Activated CD4-positive, alpha-beta memory T cell treated with anti-CD3 and anti-CD28 coated beads for 36 hours (primary cell): Measurements from ENCODE around the gene TOMM34. TPM values are rescaled to one million over a fixed set of nuclear protein-coding genes. Genes with fewer than 3 reads are reported as not detected.

ENCODE experiments used
- CTCF ChIA-PET: fragments of 350-600 bp; sonication (Branson Sonifier 250); formaldehyde crosslinking; loops from one replicate; lab custom pipeline; 2021; ENCODE audit warnings: antibody characterized with exemption, inconsistent platforms; lab: Charles Lee
- POLR2A ChIA-PET: fragments of 350-600 bp; sonication (Branson Sonifier 250); formaldehyde crosslinking; loops from one replicate; lab custom pipeline; 2021; ENCODE audit warnings: antibody characterized with exemption; lab: Charles Lee
- DNase-seq: peaks from one replicate; pipeline ENCODE4 v3.0.0-alpha.2; 2020
- H3K27ac Mint-ChIP-seq: one replicate; pipeline ENCODE4 v1.8.0; 2021; ENCODE audit warnings: mixed read lengths
- H3K27me3 Mint-ChIP-seq: one replicate; pipeline ENCODE4 v1.8.0; 2021; ENCODE audit warnings: mixed read lengths
- H3K36me3 Mint-ChIP-seq: one replicate; pipeline ENCODE4 v1.8.0; 2021; ENCODE audit warnings: mixed read lengths
- H3K4me1 Mint-ChIP-seq: one replicate; pipeline ENCODE4 v1.8.0; 2021; ENCODE audit warnings: low read depth, mixed read lengths
- H3K4me3 Mint-ChIP-seq: one replicate; pipeline ENCODE4 v1.8.0; 2021; ENCODE audit warnings: mild to moderate bottlenecking, mixed read lengths
- H3K9me3 Mint-ChIP-seq: one replicate; pipeline ENCODE4 v1.8.0; 2021; ENCODE audit warnings: mixed read lengths
- intact Hi-C: fragments of 100-400 bp; cut with micrococcal nuclease; formaldehyde crosslinking; loops from one replicate; pipeline ENCODE4 v1.15.1; 2023
- total RNA-seq, 2 experiments: library from RNA; stranded (reverse); gene quantifications; one replicate each; pipeline ENCODE4 v1.2.3, GENCODE V29; 2021

TOMM34 gene
- total RNA-seq, 2 experiments from 2014 or later = 56.3 to 58.4 TPM

DNA sequence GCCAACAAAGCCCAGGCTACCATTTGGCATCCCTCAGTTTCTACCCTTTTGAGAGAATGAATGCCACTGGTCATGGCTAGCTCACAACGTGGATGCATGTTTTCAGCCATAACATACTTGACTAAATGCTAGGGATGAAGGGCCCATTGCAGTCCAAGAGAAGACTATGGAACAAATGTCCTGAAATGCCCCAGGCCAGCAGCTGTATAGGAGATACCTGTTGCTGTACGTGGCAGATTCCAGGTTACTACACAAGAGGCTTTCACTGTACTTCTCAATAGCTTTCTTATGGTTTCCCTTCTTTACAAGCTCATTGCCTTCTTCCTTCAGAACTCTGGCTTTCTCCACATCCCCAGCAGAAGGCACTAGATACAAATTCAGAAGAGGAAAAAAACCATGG, 11.7 kb downstream of the TOMM34 start:
- Mint-ChIP-seq H3K36me3 (peaks cover 70% of the 10 kb centered on the region), H3K27me3 (no peaks in the 10 kb centered on the region), H3K27ac (peak overlapping the region; percentile 9), H3K4me1 (peaks cover 7% of the 10 kb centered on the region), H3K9me3 (no peaks in the 10 kb centered on the region), H3K4me3 (no peak overlapping the region)
- DNase-seq = no peak
- CTCF ChIA-PET = no interaction called here
- intact Hi-C loops = no loop called here
- POLR2A ChIA-PET = no interaction called here

DNA sequence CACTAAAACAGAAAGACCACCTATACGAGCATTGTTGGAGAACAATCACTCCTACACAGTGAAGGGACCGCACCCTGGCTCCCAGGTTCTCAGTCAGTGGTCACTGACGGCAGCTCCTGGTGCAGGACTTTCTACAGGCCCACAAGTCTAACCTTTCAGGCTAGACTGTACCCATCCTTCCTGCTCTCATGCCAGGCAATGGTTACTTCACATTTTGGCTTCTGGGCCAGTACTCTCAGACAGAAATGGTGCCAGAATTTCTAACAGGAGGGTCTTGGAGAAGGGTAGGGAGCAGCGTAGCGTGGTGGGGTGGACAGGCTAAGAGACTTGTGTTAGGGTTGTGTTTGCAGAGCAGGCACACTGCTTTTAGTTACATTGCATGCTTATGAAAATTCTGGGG, 12.1 kb downstream of the TOMM34 start:
- no peaks in the 10 kb centered on the region for H3K9me3 Mint-ChIP-seq
- POLR2A ChIA-PET = no interaction called here
- H3K36me3 Mint-ChIP-seq = peaks cover 66% of the 10 kb centered on the region
- H3K4me3 Mint-ChIP-seq = no peak overlapping the region
- CTCF ChIA-PET = no interaction called here
- H3K27me3 Mint-ChIP-seq = no peaks in the 10 kb centered on the region
- peak overlapping the region; percentile 9 for H3K27ac Mint-ChIP-seq
- peaks cover 7% of the 10 kb centered on the region for H3K4me1 Mint-ChIP-seq
- no peak for DNase-seq
- intact Hi-C loops = no loop called here

DNA sequence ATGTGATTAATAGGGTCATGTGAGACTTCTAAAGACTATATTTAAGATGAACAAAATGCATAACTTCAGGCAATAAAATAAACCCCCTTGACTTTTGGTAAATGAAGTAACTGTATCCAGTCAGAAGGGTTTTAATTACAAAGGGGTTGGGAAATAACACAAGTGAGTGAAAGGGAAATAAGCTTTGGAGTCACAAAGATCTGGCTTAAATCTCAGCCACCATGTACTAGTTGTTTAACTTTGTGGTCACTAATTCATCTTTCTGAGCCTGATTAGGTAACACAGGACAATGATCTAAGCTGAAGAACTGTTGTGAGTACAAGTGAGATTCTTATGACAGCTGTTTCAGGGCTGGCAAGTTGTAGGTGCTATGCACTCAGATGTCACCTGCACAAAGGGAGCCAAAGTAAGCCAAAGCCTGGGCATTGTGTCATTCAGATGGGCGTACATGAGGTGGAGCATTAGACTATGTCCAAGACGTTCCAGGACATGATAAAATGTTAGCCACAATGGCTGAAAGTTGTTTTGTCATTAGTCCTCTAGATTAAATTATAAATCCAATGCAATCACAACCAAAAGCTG, 13.8 kb downstream of the TOMM34 start:
- Mint-ChIP-seq H3K27ac (peak overlapping the region; percentile 3), H3K4me3 (no peak overlapping the region), H3K4me1 (peaks cover 2% of the 10 kb centered on the region), H3K9me3 (no peaks in the 10 kb centered on the region), H3K27me3 (no peaks in the 10 kb centered on the region), H3K36me3 (peaks cover 62% of the 10 kb centered on the region)
- ChIA-PET CTCF (interaction anchor here (0.6 kb wide), 1 partner anchor 428 kb away, joined by 4 read pairs; no protein-coding TSS in a partner anchor), POLR2A (no interaction called here)
- intact Hi-C loops = no loop called here
- DNase-seq = no peak

- DNase-seq = no peak
- CTCF ChIA-PET = interaction anchor here (0.7 kb wide), 1 partner anchor 285 kb away, joined by 4 read pairs; no protein-coding TSS in a partner anchor
- H3K27me3 Mint-ChIP-seq = no peaks in the 10 kb centered on the region
- POLR2A ChIA-PET = no interaction called here
- no peak overlapping the region for H3K27ac Mint-ChIP-seq
- no peaks in the 10 kb centered on the region for H3K9me3 Mint-ChIP-seq
- peaks cover 55% of the 10 kb centered on the region for H3K36me3 Mint-ChIP-seq
- intact Hi-C loops = no loop called here
- H3K4me1 Mint-ChIP-seq = peaks cover 7% of the 10 kb centered on the region
- no peak overlapping the region for H3K4me3 Mint-ChIP-seq
Measured at GRCh38 chr20:44945261-44945660, 14.9 kb downstream of the TOMM34 start.

DNA sequence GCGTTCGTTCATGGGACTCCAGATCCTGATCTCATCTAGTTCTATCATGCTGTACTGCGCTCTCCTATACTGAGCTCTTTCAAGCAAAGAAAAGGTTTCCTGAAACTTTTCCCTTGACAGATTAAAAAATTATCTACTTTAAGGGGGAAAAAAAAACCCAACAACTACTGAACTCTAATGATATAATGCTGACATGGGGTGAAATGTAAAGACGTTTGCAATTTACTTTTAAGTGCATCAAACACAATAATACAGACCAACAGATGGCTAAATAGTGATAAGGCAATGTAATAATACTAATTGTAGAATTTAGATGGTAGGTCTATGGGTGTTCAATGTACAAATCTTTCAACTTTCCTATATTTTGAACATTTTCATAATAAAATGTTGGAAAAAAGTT, 16.4 kb downstream of the TOMM34 start:
- no peak overlapping the region for H3K27ac Mint-ChIP-seq
- H3K4me1 Mint-ChIP-seq = peaks cover 12% of the 10 kb centered on the region
- no peak overlapping the region for H3K4me3 Mint-ChIP-seq
- peaks cover 50% of the 10 kb centered on the region for H3K36me3 Mint-ChIP-seq
- ChIA-PET CTCF (no interaction called here), POLR2A (no interaction called here)
- intact Hi-C loops = no loop called here
- no peaks in the 10 kb centered on the region for H3K27me3 Mint-ChIP-seq
- H3K9me3 Mint-ChIP-seq = no peaks in the 10 kb centered on the region
- no peak for DNase-seq

GRCh38 chr20:44942264-44942973, 17.8 kb downstream of the TOMM34 start:
- DNase-seq = no peak
- ChIA-PET CTCF (interaction anchor here (0.6 to 1.0 kb wide), 4 partner anchors 16 to 100 kb away, joined by 3 to 6 read pairs (median 4); no protein-coding TSS in a partner anchor), POLR2A (interaction anchor here (0.6 to 1.3 kb wide), 3 partner anchors 19 to 450 kb away, joined by 3 read pairs; no protein-coding TSS in a partner anchor)
- H3K4me3 Mint-ChIP-seq = no peak overlapping the region
- H3K4me1 Mint-ChIP-seq = peaks cover 12% of the 10 kb centered on the region
- H3K36me3 Mint-ChIP-seq = peaks cover 47% of the 10 kb centered on the region
- intact Hi-C loops = no loop called here
- H3K27me3 Mint-ChIP-seq = no peaks in the 10 kb centered on the region
- no peak overlapping the region for H3K27ac Mint-ChIP-seq
- no peaks in the 10 kb centered on the region for H3K9me3 Mint-ChIP-seq

- no peaks in the 10 kb centered on the region for H3K27me3 Mint-ChIP-seq
- CTCF ChIA-PET = interaction anchor here (1.5 kb wide), 1 partner anchor 71 kb away, joined by 3 read pairs; no protein-coding TSS in a partner anchor
- peak overlapping the region; percentile 8 for H3K27ac Mint-ChIP-seq
- POLR2A ChIA-PET = interaction anchor here (1.3 kb wide), 1 partner anchor 20 kb away, joined by 3 read pairs; no protein-coding TSS in a partner anchor
- DNase-seq = peak; percentile 20
- H3K4me1 Mint-ChIP-seq = peaks cover 10% of the 10 kb centered on the region
- H3K4me3 Mint-ChIP-seq = no peak overlapping the region
- peaks cover 46% of the 10 kb centered on the region for H3K36me3 Mint-ChIP-seq
- intact Hi-C loops = no loop called here
- no peaks in the 10 kb centered on the region for H3K9me3 Mint-ChIP-seq
Measured at GRCh38 chr20:44941120-44941691, 19.0 kb downstream of the TOMM34 start.

DNA sequence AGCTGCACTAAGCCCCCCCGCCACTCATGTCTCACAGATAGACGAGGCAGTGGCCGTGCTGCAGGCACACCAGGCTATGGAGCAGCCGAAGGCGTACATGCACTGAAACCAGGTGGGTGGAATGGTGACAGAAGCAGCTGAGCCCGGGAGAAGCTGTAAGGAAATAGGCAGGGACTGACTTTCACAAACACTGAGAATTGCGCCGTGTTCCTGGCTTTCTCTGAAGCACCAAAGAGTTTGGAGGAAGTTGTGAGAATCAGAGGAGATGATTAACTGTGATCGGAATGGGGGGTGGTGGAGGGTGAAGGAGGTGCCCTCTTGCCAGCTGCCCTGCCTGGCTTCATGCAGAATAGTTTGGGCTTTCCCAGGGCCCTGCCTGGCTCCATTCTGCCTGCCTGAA, 21.6 kb downstream of the TOMM34 start:
- H3K9me3 Mint-ChIP-seq = no peaks in the 10 kb centered on the region
- DNase-seq = no peak
- CTCF ChIA-PET = no interaction called here
- no peak overlapping the region for H3K4me3 Mint-ChIP-seq
- H3K4me1 Mint-ChIP-seq = peaks cover 10% of the 10 kb centered on the region
- POLR2A ChIA-PET = no interaction called here
- intact Hi-C loops = no loop called here
- H3K36me3 Mint-ChIP-seq = peaks cover 47% of the 10 kb centered on the region
- H3K27me3 Mint-ChIP-seq = no peaks in the 10 kb centered on the region
- H3K27ac Mint-ChIP-seq = no peak overlapping the region

DNA sequence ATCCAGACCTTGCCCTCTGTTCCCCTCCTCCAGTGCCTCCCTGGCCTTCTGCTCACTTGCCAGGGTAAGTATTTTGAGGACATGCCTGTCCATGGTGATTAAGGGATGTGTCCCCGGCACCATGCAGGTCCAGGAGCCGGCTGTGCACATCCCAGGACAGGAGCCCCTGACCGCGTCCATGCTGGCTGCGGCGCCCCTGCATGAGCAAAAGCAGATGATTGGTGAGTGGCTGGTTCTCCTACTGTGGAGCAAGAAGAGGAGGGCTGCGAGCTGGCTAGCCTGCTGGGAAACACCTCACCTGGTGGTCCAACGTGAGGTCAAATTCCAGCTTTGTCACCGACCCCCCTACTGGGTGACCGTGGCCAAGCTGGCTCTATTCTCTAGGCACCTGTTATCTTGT, 23.7 kb downstream of the TOMM34 start:
- Mint-ChIP-seq H3K4me3 (no peak overlapping the region), H3K9me3 (no peaks in the 10 kb centered on the region), H3K27ac (no peak overlapping the region), H3K27me3 (no peaks in the 10 kb centered on the region), H3K36me3 (peaks cover 35% of the 10 kb centered on the region), H3K4me1 (peaks cover 10% of the 10 kb centered on the region)
- ChIA-PET POLR2A (no interaction called here), CTCF (no interaction called here)
- intact Hi-C loops = no loop called here
- DNase-seq = no peak

GRCh38 chr20:44932916-44933315, 27.3 kb downstream of the TOMM34 start:
- intact Hi-C loops = no loop called here
- no peaks in the 10 kb centered on the region for H3K4me1 Mint-ChIP-seq
- H3K4me3 Mint-ChIP-seq = no peak overlapping the region
- POLR2A ChIA-PET = no interaction called here
- H3K27ac Mint-ChIP-seq = no peak overlapping the region
- H3K27me3 Mint-ChIP-seq = no peaks in the 10 kb centered on the region
- CTCF ChIA-PET = no interaction called here
- H3K36me3 Mint-ChIP-seq = peaks cover 36% of the 10 kb centered on the region
- H3K9me3 Mint-ChIP-seq = no peaks in the 10 kb centered on the region
- no peak for DNase-seq

- H3K4me1 Mint-ChIP-seq = no peaks in the 10 kb centered on the region
- no peak overlapping the region for H3K27ac Mint-ChIP-seq
- no peaks in the 10 kb centered on the region for H3K27me3 Mint-ChIP-seq
- no peaks in the 10 kb centered on the region for H3K9me3 Mint-ChIP-seq
- peaks cover 36% of the 10 kb centered on the region for H3K36me3 Mint-ChIP-seq
- POLR2A ChIA-PET = no interaction called here
- CTCF ChIA-PET = no interaction called here
- DNase-seq = no peak
- H3K4me3 Mint-ChIP-seq = no peak overlapping the region
- intact Hi-C loops = no loop called here
Measured at GRCh38 chr20:44931911-44932310, 28.3 kb downstream of the TOMM34 start.

DNA sequence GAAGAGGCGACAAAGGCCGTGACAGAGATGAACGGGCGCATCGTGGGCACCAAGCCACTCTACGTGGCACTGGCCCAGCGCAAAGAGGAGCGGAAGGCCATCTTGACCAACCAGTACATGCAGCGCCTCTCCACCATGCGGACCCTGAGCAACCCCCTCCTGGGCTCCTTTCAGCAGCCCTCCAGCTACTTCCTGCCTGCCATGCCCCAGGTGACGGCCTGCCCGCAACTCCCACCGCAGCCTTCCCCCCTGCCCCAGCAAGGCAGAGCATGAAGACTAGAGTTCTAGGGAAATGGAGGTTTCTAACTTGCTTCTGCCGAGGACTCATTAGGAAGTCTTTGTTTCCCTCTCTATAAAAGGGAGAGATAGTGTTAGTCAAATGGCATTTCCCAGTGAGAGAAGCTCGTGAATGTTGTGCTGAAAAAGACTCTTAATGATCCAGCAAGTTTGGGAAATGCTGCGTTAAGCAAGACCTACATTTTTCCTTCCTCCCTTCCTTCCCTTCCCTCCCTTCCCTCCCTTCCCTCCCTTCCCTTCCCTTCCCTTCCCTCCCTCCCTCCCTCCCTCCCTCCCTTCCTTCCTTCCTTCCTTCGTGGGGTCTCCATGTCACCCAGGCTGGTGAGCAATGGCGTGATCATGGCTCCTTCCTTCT, 29.6 kb downstream of the TOMM34 start:
- Mint-ChIP-seq H3K9me3 (no peaks in the 10 kb centered on the region), H3K4me1 (no peaks in the 10 kb centered on the region), H3K36me3 (peaks cover 25% of the 10 kb centered on the region), H3K4me3 (no peak overlapping the region), H3K27me3 (no peaks in the 10 kb centered on the region), H3K27ac (no peak overlapping the region)
- ChIA-PET CTCF (interaction anchor here (1.4 kb wide), 1 partner anchor 21 kb away, joined by 3 read pairs; no protein-coding TSS in a partner anchor), POLR2A (no interaction called here)
- no peak for DNase-seq
- intact Hi-C loops = no loop called here
